HEK293T (cell line): ENCODE data around the gene ASS1.

Source experiments
- CTCF ChIA-PET: fragments of 350-600 bp; formaldehyde crosslinking; extraction: SDS; loops from one replicate; lab custom pipeline; 2021; ENCODE audit warnings: antibody characterized with exemption, inconsistent platforms; lab: Yijun Ruan, JAX
- POLR2A ChIA-PET: fragments of 350-600 bp; formaldehyde crosslinking; extraction: SDS; loops from one replicate; lab custom pipeline; 2020; ENCODE audit warnings: antibody characterized with exemption, inconsistent platforms; lab: Yijun Ruan, JAX
- DNase-seq: peaks from one replicate; pipeline ENCODE4 v3.0.0; 2012; ENCODE audit warnings: mixed read lengths; ENCODE audit errors: extremely low spot score
- ARNT ChIP-seq: fragments of 450-650 bp; IDR thresholded peaks from 2 replicates; pipeline ENCODE4 v1.6.1; 2017; ENCODE audit warnings: mild to moderate bottlenecking
- BHLHE40 ChIP-seq: fragments of 450-650 bp; IDR thresholded peaks from 2 replicates; pipeline ENCODE4 v1.6.1; 2016; ENCODE audit warnings: mild to moderate bottlenecking, moderate library complexity, borderline replicate concordance
- CTBP1 ChIP-seq: fragments of 450-650 bp; IDR thresholded peaks from 2 replicates; pipeline ENCODE4 v1.6.1; 2016; ENCODE audit warnings: borderline replicate concordance
- ELF4 ChIP-seq: fragments of 450-650 bp; IDR thresholded peaks from 2 replicates; pipeline ENCODE4 v1.6.1; 2017; ENCODE audit warnings: antibody characterized with exemption
- FOXA1 ChIP-seq: fragments of 450-650 bp; IDR thresholded peaks from 2 replicates; pipeline ENCODE4 v1.6.1; 2016; ENCODE audit warnings: mild to moderate bottlenecking
- FOXK2 ChIP-seq: fragments of 450-650 bp; IDR thresholded peaks from 2 replicates; pipeline ENCODE4 v1.6.1; 2016; ENCODE audit warnings: mild to moderate bottlenecking
- FOXM1 ChIP-seq: fragments of 450-650 bp; IDR thresholded peaks from 2 replicates; pipeline ENCODE4 v1.6.1; 2017; ENCODE audit warnings: mild to moderate bottlenecking, borderline replicate concordance
- HDGF ChIP-seq: fragments of 450-650 bp; IDR thresholded peaks from 2 replicates; pipeline ENCODE4 v1.6.1; 2017; ENCODE audit warnings: antibody characterized with exemption, borderline replicate concordance
- L3MBTL2 ChIP-seq: fragments of 450-650 bp; conservative IDR thresholded peaks from 2 replicates; pipeline ENCODE4 v1.6.1; 2016; ENCODE audit warnings: mild to moderate bottlenecking
- LEF1 ChIP-seq: fragments of 450-650 bp; IDR thresholded peaks from 2 replicates; pipeline ENCODE4 v1.6.1; 2017; ENCODE audit warnings: mild to moderate bottlenecking, borderline replicate concordance
- NFRKB ChIP-seq: fragments of 450-650 bp; IDR thresholded peaks from 2 replicates; pipeline ENCODE4 v1.6.1; 2016; ENCODE audit warnings: mild to moderate bottlenecking, moderate library complexity
- SP1 ChIP-seq: fragments of 450-650 bp; IDR thresholded peaks from 2 replicates; pipeline ENCODE4 v1.6.1; 2017
- SUZ12 ChIP-seq: fragments of 450-650 bp; IDR thresholded peaks from 2 replicates; pipeline ENCODE4 v1.6.1; 2016; ENCODE audit warnings: mild to moderate bottlenecking
- TARDBP ChIP-seq: fragments of 450-650 bp; IDR thresholded peaks from 2 replicates; pipeline ENCODE4 v1.6.1; 2016
- ZNF384 ChIP-seq: fragments of 450-650 bp; IDR thresholded peaks from 2 replicates; pipeline ENCODE4 v1.6.1; 2016
- TF ChIP-seq, protein P1 (sequence below): fragments of 450-650 bp; IDR thresholded peaks from 2 replicates; pipeline ENCODE4 v1.6.1; 2016

ASS1 gene

DNA sequence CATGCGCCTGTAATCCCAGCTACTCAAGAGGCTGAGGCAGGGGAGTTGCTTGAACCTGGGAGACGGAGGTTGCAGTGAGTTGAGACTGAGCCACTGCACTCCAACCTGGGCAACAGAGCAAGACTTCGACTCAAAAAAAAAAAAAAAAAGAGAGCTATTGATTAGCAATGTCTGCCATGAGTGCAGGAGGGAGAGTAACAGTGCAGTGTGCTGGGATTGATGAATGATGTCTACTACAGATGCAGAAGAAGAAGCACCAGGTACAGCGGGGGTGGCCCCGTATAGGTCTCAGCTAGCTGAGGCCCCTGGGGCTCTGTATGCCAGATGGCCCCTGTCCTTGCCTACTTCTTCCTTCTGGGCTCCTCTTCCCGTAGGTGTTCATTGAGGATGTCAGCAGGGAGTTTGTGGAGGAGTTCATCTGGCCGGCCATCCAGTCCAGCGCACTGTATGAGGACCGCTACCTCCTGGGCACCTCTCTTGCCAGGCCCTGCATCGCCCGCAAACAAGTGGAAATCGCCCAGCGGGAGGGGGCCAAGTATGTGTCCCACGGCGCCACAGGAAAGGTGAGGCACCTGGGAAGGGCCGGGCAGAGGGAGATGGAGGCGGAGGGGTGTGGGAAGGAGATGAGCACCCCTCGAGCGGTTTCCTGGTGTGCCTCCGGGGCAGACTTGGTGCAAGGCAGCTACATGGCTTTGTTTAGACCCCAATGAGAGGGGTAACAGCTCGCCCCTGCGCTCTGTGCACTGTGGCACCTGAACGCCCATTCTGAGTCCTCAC is 13.5 kb downstream of the ASS1 start:
- ChIA-PET POLR2A (interaction anchor here (1.0 kb wide), 1 partner anchor 226 kb away, joined by 3 read pairs; no protein-coding TSS in a partner anchor), CTCF (interaction anchor here (1.1 kb wide), 1 partner anchor 249 kb away, joined by 3 read pairs; no protein-coding TSS in a partner anchor)
- TF ChIP-seq TARDBP, result no peak
- no peak for TF ChIP-seq SP1
- no peak for DNase-seq

- ChIA-PET POLR2A (no interaction called here), CTCF (interaction anchor here (1.1 kb wide), 1 partner anchor 248 kb away, joined by 3 read pairs; no protein-coding TSS in a partner anchor)
- TF ChIP-seq SP1 (no peak), L3MBTL2 (no peak), NFRKB (no peak), FOXM1 (no peak), FOXA1 (no peak), BHLHE40 (no peak), HDGF (no peak), CTBP1 (no peak), TARDBP (no peak), ZNF384 (no peak), ELF4 (no peak), FOXK2 (no peak), SUZ12 (no peak)
- TF ChIP-seq, protein P1, sequence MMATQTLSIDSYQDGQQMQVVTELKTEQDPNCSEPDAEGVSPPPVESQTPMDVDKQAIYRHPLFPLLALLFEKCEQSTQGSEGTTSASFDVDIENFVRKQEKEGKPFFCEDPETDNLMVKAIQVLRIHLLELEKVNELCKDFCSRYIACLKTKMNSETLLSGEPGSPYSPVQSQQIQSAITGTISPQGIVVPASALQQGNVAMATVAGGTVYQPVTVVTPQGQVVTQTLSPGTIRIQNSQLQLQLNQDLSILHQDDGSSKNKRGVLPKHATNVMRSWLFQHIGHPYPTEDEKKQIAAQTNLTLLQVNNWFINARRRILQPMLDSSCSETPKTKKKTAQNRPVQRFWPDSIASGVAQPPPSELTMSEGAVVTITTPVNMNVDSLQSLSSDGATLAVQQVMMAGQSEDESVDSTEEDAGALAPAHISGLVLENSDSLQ, result no peak
- no peak for DNase-seq
Observed at GRCh38 chr9:130458804-130459067, 14.0 kb downstream of the ASS1 start.

DNA sequence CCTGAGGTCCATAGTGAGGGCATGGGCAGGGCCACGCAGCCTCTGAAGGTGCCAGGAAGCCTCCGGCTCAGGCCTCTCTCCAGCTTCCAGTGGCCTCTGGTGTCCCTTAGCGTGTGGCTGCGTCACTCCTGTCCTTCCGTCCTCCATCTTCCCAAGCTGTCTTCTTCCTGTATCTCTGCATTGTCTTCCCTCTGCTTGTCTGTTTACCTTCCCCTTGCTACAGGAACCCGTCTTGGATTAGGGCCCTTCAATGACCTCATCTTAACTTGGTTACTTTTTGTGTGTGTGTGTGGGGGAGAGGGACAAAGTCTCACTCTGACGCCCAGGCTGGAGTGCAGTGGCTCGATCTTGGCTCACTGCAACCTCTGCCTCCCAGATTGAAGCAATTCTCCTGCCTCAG is 14.4 kb downstream of the ASS1 start:
- DNase-seq, result no peak
- TF ChIP-seq SP1, result no peak
- TF ChIP-seq FOXM1, result no peak
- no peak for TF ChIP-seq CTBP1
- no peak for TF ChIP-seq SUZ12
- TF ChIP-seq ELF4, result no peak
- no peak for TF ChIP-seq FOXA1
- TF ChIP-seq FOXK2, result no peak
- TF ChIP-seq NFRKB, result no peak
- TF ChIP-seq ARNT, result no peak
- no peak for TF ChIP-seq LEF1
- TF ChIP-seq L3MBTL2, result no peak
- no peak for TF ChIP-seq HDGF
- no peak for TF ChIP-seq TARDBP
- TF ChIP-seq BHLHE40, result no peak
- TF ChIP-seq ZNF384, result no peak
- TF ChIP-seq, protein P1, result no peak
- POLR2A ChIA-PET, result no interaction called here
- CTCF ChIA-PET, result interaction anchor here (1.1 kb wide), 1 partner anchor 248 kb away, joined by 3 read pairs; no protein-coding TSS in a partner anchor

DNA sequence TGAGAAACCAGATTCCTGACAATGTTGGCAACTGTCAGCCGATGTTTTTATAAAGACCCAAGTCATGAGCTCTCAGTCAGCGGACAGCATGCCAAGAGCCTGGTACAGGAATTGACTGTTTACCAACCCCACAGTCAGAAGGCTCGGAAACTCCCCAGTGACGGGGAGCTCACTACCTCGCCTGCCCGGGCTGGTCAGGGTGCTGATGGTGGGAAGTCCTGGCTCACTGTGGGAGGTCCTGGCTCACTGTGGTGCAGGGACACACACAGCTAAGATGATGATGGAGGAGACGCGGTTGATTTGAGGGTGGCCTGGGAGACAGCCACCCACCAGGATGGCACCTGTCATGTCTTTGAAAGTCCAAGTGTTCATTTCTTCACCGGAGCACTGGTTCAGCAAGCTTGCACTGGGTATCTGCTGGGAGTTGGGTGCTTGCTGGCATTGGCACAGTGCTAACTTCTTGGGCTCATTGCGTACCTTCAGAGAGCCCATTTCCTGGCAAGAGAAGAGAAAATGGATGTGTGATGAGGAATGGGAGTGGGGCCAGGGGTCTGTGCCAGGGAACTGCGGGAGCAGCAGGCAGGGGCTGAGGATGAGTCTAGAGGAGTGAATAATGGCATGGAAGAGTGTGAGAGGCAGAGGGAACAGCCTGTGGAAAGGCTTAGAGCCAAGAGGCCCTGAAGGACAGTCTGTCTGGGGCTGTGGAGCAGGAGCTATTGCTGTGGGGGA is 15.3 kb downstream of the ASS1 start:
- CTCF ChIA-PET, result interaction anchor here (0.6 to 1.2 kb wide), 8 partner anchors 14 to 246 kb away, joined by 3 to 15 read pairs (median 3); no protein-coding TSS in a partner anchor
- POLR2A ChIA-PET, result interaction anchor here (1.0 to 1.4 kb wide), 2 partner anchors 12 to 233 kb away, joined by 4 to 5 read pairs; partner anchors contain the start of gene EXOSC2
- DNase-seq, result no peak
- TF ChIP-seq FOXM1 (no peak), FOXA1 (no peak), CTBP1 (no peak), HDGF (no peak), NFRKB (no peak), FOXK2 (no peak), L3MBTL2 (no peak), SUZ12 (no peak), ZNF384 (no peak), ARNT (no peak), LEF1 (no peak), SP1 (no peak)
- TF ChIP-seq, protein P1, result no peak

GRCh38 chr9:130461218-130461630 is 16.5 kb downstream of the ASS1 start:
- DNase-seq, result peak; percentile 76
- peak; percentile 24; the same call in 1 of the 2 replicates for TF ChIP-seq FOXM1
- TF ChIP-seq ARNT, result no peak
- CTCF ChIA-PET, result interaction anchor here (0.7 to 1.2 kb wide), 4 partner anchors 71 to 245 kb away, joined by 3 to 15 read pairs (median 4); no protein-coding TSS in a partner anchor
- POLR2A ChIA-PET, result interaction anchor here (0.7 to 1.4 kb wide), 3 partner anchors 13 to 232 kb away, joined by 3 to 5 read pairs (median 4); partner anchors contain the start of gene EXOSC2

GRCh38 chr9:130461731-130462130 is 17.0 kb downstream of the ASS1 start:
- CTCF ChIA-PET, result no interaction called here
- POLR2A ChIA-PET, result no interaction called here
- no peak for TF ChIP-seq FOXM1
- TF ChIP-seq L3MBTL2, result no peak
- TF ChIP-seq ELF4, result no peak
- TF ChIP-seq BHLHE40, result no peak
- TF ChIP-seq SUZ12, result no peak
- no peak for TF ChIP-seq FOXA1
- no peak for TF ChIP-seq TARDBP
- no peak for TF ChIP-seq HDGF
- no peak for TF ChIP-seq NFRKB
- TF ChIP-seq ZNF384, result no peak
- no peak for TF ChIP-seq LEF1
- TF ChIP-seq ARNT, result no peak
- TF ChIP-seq SP1, result no peak
- no peak for TF ChIP-seq FOXK2
- TF ChIP-seq, protein P1, result no peak
- no peak for TF ChIP-seq CTBP1
- DNase-seq, result no peak
